Keratinocyte (primary cell): ENCODE results near the gene UBR3.

Experiments
- CTCF ChIP-seq, 3 experiments: IDR thresholded peaks in 1 of 3; conservative IDR thresholded peaks in 1 of 3; optimal IDR thresholded peaks in 1 of 3; 2 replicates in 2 of 3; 3 replicates in 1 of 3; pipeline versions ENCODE3 to v1.5.1; 2011; ENCODE audit warnings: low read length in 3 of 3, mild to moderate bottlenecking in 3 of 3, moderate library complexity in 2 of 3, control low read depth in 1 of 3, inconsistent platforms in 1 of 3; ENCODE audit not compliant: insufficient read depth in 2 of 3; ENCODE audit errors: extremely low read depth in 1 of 3
- EZH2 ChIP-seq: IDR thresholded peaks from one replicate; pipeline ENCODE4 v1.6.1; 2012; ENCODE audit warnings: inconsistent platforms, mild to moderate bottlenecking, low read length, moderate library complexity

- TF ChIP-seq CTCF (optimal IDR thresholded peaks at IDR 0.05 in 1 of 3, IDR thresholded peaks at IDR 0.05 in 1 of 3, conservative IDR thresholded peaks at IDR 0.05 in 1 of 3; ENCODE audit: extremely low read depth in 1 of 3, insufficient read depth in 2 of 3, low read length in 3 of 3): no peak
- TF ChIP-seq EZH2: no peak
These were observed 35.6 kb downstream of the UBR3 start for GRCh38 chr2:169862816-169863215.
